Skeletal muscle tissue (tissue), 4 donors: ENCODE data around the gene ZBTB2. TPM values are rescaled to one million over a fixed set of nuclear protein-coding genes. Genes with fewer than 3 reads are reported as not detected.

ENCODE experiments used
- H3K27ac ChIP-seq: one replicate; pipeline ENCODE4 v1.7.0; 2013; ENCODE audit warnings: mild to moderate bottlenecking, low read depth, low read length, inconsistent platforms
- H3K27me3 ChIP-seq, 3 donors: one replicate each; pipeline ENCODE4 v1.7.0; 2013; ENCODE audit warnings: low read length in 3 of 3; ENCODE audit not compliant: control insufficient read depth in 3 of 3, insufficient read depth in 3 of 3
- H3K36me3 ChIP-seq, 3 donors: one replicate each; pipeline ENCODE4 v1.7.0; 2013; ENCODE audit warnings: low read length in 3 of 3; ENCODE audit not compliant: control insufficient read depth in 3 of 3, insufficient read depth in 3 of 3
- H3K4me1 ChIP-seq, 3 donors: one replicate each; pipeline ENCODE4 v1.7.0; 2013; ENCODE audit warnings: low read length in 3 of 3, mild to moderate bottlenecking in 3 of 3; ENCODE audit not compliant: control insufficient read depth in 3 of 3, insufficient read depth in 3 of 3
- H3K4me3 ChIP-seq, 3 donors: one replicate each; pipeline ENCODE4 v1.7.0; 2013; ENCODE audit warnings: low read length in 3 of 3
- H3K9ac ChIP-seq, 3 donors: one replicate each; pipeline ENCODE4 v1.7.0; 2013; ENCODE audit warnings: low read length in 3 of 3, mild to moderate bottlenecking in 3 of 3, moderate library complexity in 2 of 3, low read depth in 1 of 3
- H3K9me3 ChIP-seq, 3 donors: one replicate each; pipeline ENCODE4 v1.7.0; 2013; ENCODE audit warnings: low read length in 3 of 3; ENCODE audit not compliant: control insufficient read depth in 3 of 3
- total RNA-seq: library from RNA; depleted of rRNA; stranded (reverse); fragments of >200 nt; gene quantifications from one replicate; pipeline ENCODE4 v1.2.3, GENCODE V29; 2014
- donor health status: Osteomylitis.

Gene ZBTB2
- total RNA-seq, 1 donor from 2014 or later = 5.7 TPM

DNA sequence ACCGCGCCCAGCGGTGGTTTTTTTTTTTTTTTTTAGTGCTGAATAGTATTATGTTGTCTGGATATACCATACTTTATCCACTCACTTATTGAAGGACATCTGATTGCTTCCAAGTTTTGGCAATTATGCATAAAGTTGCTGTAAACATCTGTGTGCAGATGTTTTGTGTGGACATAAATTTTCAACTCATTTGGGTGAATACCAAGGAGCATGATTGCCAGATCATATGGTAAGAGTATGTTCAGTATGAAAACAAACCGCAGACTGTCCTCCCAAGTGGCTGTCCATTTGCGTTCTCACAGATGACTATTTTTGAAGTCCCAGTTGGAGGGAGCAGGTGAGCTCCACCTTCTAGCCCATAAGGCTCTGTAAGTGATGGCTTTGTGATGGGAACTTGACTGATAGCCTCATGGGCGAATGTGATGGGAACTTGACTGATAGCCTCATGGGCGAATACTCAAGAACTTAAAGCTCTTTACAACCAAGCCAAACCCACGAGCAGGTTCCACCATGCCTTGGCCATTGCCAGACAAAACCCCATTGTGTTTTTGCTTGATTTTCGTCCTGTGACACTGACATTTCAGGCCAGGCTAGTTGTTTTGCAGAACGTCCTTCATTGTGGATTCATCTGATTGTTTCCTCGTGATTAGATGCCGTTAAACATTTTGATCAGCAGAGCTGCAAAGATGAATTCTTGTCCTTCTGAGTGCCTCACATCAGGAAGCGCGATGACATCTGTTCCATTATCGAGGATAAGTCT, 51.0 kb downstream of the ZBTB2 start:
- Histone ChIP-seq H3K9me3 (no peaks in the 10 kb centered on the region), H3K27me3 (no peaks in the 10 kb centered on the region), H3K4me1 (no peaks in the 10 kb centered on the region), H3K9ac (no peak overlapping the region), H3K36me3 (no peaks in the 10 kb centered on the region), H3K4me3 (no peak overlapping the region), H3K27ac (no peak overlapping the region)

DNA sequence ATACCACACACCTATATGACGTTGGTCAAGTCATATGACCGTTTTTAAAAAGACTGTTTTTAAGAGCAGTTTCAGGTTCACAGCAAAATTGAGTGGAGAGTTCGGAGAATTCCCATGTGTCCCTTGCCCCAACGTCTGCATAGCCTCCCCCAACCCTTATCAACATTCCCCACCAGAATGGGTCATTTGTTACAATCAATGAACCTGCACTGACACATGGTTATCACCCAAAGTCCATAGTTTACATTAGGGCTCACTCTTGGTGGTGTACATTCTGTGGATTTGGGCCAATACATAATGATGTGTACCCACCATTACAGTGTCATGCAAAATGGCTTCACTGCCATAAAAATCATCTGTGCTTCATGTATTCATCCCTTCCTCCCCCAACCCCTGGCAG, 52.0 kb downstream of the ZBTB2 start:
- H3K4me3 ChIP-seq = no peak overlapping the region
- H3K4me1 ChIP-seq = no peaks in the 10 kb centered on the region
- H3K27me3 ChIP-seq = no peaks in the 10 kb centered on the region
- no peaks in the 10 kb centered on the region for H3K9me3 ChIP-seq
- H3K27ac ChIP-seq = no peak overlapping the region
- no peaks in the 10 kb centered on the region for H3K36me3 ChIP-seq
- H3K9ac ChIP-seq = no peak overlapping the region

DNA sequence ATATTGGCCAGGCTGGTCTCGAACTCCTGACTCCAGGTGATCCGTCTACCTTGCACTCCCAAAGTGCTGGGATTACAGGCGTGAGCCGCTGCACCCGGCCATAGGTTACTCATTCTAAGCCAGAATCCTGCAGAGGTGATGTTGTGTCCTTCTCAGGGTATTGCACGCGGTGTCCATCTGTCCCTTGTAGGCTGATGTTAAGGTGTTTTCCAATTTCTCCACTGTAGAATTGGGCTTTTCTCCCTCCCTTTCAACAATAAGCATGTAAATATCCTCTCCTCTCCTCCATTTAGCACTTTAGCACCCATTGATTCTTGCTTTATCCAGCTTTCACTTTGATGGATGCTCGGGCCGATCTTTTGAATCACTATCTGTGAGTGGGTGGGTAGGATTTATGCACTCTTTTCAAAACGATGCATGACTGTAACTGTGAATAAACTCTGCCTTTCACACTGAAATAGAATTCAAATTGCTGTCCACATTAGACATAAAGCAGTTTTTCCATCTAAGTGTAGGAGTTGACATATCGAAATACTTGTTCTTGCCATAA, 52.6 kb downstream of the ZBTB2 start:
- no peaks in the 10 kb centered on the region for H3K36me3 ChIP-seq
- no peak overlapping the region for H3K27ac ChIP-seq
- H3K4me1 ChIP-seq = no peaks in the 10 kb centered on the region
- no peaks in the 10 kb centered on the region for H3K27me3 ChIP-seq
- H3K4me3 ChIP-seq = no peak overlapping the region
- H3K9ac ChIP-seq = no peak overlapping the region
- no peaks in the 10 kb centered on the region for H3K9me3 ChIP-seq

DNA sequence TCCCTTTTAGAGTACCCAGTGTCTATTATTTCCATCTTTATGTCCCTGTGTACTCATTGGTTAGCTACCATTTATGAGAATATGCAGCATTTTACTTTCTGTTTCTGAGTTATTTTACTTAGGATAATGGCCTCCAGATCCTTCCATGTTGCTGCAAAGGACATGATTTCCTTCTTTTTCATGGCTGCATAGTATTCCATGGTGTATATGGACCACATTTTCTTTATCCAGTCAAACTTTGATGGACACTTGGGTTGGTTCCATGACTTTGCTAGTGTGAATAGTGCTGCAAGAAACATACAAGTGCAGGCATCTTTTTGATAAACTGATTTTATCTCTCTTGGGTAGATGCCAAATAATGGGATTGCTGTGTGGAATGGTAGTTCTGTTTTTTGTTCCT, 55.4 kb downstream of the ZBTB2 start:
- Histone ChIP-seq H3K9me3 (no peaks in the 10 kb centered on the region), H3K9ac (no peak overlapping the region), H3K27ac (no peak overlapping the region), H3K36me3 (no peaks in the 10 kb centered on the region), H3K4me1 (no peaks in the 10 kb centered on the region), H3K27me3 (no peaks in the 10 kb centered on the region), H3K4me3 (no peak overlapping the region)

DNA sequence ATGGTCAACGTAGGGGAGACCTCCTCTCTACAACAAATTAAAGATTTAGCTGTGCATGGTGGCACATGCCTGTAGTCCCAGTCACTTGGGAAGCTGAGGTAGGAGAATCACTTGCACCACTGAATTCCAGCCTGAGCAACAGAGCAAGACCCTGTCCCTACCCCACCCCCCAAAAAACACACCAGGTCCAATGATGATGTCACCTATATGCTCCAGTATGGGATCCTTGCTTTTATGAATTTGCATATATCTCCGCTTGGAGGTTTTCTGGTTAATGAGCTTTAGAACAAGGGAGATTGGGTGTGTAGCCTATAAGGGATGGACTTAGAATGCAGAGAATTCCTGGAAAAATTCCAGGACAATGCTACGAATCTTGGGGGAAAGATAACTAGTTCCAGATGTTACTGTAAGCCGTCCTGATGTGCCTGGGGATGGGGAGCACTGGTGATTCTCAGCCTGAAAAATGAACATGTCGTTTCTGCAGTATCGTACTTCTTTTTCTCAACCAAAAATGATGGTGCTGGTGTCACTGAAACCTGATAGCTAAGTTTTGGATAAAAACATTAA, 61.1 kb downstream of the ZBTB2 start:
- H3K27me3 ChIP-seq = peaks cover 0 to 7% (median under 1%) of the 10 kb centered on the region in 3 donors
- H3K9ac ChIP-seq = no peak overlapping the region
- H3K4me3 ChIP-seq = no peak overlapping the region
- peaks cover 0 to 7% (median 5%) of the 10 kb centered on the region in 3 donors for H3K4me1 ChIP-seq
- H3K9me3 ChIP-seq = no peaks in the 10 kb centered on the region
- no peaks in the 10 kb centered on the region for H3K36me3 ChIP-seq
- no peak overlapping the region for H3K27ac ChIP-seq

DNA sequence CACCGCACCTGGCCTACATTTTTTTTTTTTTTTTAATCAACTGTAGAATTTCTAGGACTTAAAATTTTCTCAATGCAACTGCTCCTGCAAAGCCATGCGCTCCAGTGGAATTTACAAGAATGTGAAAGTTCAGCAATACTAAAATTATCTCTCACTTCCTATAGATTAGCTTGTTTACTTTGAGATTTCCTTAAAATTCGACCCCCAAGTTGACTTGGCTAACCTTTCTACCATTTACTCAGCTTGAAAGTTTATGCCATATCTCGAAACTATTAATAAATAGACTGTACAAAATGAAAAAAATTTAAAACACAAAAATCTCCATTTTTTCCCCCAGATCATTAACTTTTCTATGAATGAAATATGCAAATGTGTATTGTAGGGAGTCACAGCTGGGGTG, 64.3 kb downstream of the ZBTB2 start:
- Histone ChIP-seq H3K27me3 (peaks cover 0 to 14% (median 10%) of the 10 kb centered on the region in 3 donors), H3K9me3 (no peaks in the 10 kb centered on the region), H3K27ac (no peak overlapping the region), H3K4me3 (no peak overlapping the region), H3K4me1 (peaks cover 9 to 20% (median 16%) of the 10 kb centered on the region in 3 donors), H3K9ac (no peak overlapping the region), H3K36me3 (no peaks in the 10 kb centered on the region)

DNA sequence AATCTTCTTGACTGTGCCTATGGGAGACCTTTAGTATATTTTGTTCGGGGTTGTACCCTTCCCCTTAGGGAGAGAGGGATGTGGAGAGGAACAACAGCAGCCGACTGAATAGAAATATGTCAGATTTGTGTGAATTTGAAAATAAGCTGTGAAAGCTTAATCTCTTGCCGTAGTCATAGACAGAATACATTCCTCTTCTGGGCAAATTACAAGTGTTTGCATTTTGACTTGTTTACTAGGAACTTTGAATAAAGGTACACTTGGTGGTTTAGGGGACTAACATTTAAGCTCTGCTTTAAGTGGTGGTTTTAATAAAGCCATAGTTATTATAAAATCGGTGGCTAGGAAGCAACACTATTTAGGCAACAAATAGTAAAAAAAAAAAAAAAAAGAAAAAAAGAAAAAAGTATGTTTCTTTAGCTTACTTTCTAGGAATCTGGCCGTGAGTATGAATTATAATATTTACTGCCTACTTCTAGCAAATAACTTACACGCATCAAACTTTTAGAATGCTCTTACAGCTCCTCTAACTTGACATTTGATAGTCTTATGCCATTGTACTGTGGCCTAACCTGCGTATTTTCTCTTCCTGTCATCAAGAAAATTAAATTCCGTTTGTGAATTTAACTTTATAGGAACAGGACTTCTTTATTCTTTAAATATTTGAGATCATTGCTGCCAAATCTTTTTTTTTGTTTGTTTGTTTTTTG, 65.1 kb downstream of the ZBTB2 start:
- H3K36me3 ChIP-seq = no peaks in the 10 kb centered on the region
- peak overlapping the region; percentile 49 for H3K27ac ChIP-seq
- H3K9ac ChIP-seq = peak overlapping the region; percentile 44 to 70 (median 62)
- H3K27me3 ChIP-seq = peaks cover 0 to 14% (median 10%) of the 10 kb centered on the region in 3 donors
- H3K4me3 ChIP-seq = peak overlapping the region in 2 of 3 donors; percentile 57 to 66
- no peaks in the 10 kb centered on the region for H3K9me3 ChIP-seq
- peaks cover 9 to 20% (median 16%) of the 10 kb centered on the region in 3 donors for H3K4me1 ChIP-seq

DNA sequence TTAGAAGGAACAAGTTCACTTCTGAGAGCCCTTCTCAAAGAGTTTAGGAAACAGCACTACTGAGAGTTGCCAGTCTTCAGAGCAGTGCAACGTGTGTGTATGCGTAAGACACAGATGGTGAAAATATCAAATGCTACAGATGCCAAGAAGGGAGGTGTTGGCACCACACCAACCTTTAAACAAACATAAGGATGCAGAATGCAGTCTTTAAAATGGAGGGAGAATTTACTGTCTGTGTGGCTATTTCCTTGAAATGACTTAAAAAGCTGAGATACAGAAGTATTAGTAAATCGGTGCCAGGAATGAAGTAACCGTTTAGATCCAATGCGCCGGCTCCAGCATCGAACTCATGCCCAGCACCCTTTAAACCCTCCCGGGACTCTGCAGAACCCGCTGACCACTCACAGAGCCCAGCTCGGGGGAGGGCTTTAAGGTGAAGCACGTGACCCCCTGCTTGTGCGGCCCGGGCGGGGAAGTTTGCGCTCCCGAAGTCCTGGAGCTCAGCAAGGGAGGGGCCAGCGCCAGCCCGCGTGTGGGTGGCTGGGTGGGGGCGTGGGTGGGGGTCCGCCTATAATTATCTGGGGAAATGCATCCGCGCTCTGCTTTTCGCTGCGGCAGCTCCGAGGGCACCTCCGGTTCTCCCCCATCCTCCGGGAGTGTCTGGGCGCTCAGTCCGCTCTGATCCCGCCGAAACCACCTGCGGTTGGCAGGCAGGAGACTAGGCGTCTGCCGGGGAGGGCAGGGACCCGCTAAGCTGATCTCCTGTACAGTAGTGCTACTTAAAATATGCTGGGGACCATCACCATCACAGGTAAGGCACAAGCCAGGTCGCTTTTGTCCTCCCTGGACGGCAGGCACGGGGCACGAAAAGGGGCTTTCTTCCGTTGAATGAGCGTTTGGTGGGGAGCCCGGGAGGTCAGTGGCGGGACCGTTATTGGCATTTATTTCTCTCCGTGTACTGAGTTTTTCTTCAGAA, 66.0 kb downstream of the ZBTB2 start:
- peaks cover 0 to 14% (median 10%) of the 10 kb centered on the region in 3 donors for H3K27me3 ChIP-seq
- peak overlapping the region; percentile 44 to 70 (median 62) for H3K9ac ChIP-seq
- no peaks in the 10 kb centered on the region for H3K9me3 ChIP-seq
- peaks cover 9 to 20% (median 16%) of the 10 kb centered on the region in 3 donors for H3K4me1 ChIP-seq
- H3K27ac ChIP-seq = peak overlapping the region; percentile 49
- no peaks in the 10 kb centered on the region for H3K36me3 ChIP-seq
- H3K4me3 ChIP-seq = peak overlapping the region; percentile 57 to 66 (median 65)

DNA sequence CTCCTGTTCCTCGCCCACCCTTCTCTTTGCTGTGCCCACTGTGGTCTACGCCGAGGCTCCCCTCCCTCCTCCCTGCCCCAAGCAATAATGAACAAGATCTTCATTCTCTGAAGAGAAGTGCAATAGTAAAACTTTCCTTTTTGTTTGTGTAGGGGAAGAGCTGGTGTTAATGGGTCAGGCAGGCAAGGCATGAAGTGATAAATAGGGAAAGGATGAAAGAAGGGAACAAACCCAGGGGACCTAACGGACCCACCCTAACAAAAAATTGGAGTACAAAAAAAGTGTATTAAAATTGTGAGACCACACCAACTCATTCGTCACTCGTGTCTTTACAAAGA, 66.9 kb downstream of the ZBTB2 start:
- Histone ChIP-seq H3K27me3 (peaks cover 0 to 14% (median 10%) of the 10 kb centered on the region in 3 donors), H3K27ac (peak overlapping the region; percentile 49), H3K36me3 (no peaks in the 10 kb centered on the region), H3K4me1 (peaks cover 9 to 20% (median 16%) of the 10 kb centered on the region in 3 donors), H3K9ac (peak overlapping the region in 1 of 3 donors; percentile 66), H3K4me3 (peak overlapping the region in 1 of 3 donors; percentile 49), H3K9me3 (no peaks in the 10 kb centered on the region)
